CD4-positive, alpha-beta T cell treated with Interleukin-17A for 4 hours (primary cell): ENCODE results near the gene ASPM.
A peak's percentile ranks its signal among the peaks of the same experiment; 100 is the strongest.

ENCODE experiments used
- DNase-seq: peaks from one replicate; pipeline ENCODE4 v3.0.0-alpha.2; 2020; ENCODE audit warnings: mixed read lengths

The ASPM gene

DNA sequence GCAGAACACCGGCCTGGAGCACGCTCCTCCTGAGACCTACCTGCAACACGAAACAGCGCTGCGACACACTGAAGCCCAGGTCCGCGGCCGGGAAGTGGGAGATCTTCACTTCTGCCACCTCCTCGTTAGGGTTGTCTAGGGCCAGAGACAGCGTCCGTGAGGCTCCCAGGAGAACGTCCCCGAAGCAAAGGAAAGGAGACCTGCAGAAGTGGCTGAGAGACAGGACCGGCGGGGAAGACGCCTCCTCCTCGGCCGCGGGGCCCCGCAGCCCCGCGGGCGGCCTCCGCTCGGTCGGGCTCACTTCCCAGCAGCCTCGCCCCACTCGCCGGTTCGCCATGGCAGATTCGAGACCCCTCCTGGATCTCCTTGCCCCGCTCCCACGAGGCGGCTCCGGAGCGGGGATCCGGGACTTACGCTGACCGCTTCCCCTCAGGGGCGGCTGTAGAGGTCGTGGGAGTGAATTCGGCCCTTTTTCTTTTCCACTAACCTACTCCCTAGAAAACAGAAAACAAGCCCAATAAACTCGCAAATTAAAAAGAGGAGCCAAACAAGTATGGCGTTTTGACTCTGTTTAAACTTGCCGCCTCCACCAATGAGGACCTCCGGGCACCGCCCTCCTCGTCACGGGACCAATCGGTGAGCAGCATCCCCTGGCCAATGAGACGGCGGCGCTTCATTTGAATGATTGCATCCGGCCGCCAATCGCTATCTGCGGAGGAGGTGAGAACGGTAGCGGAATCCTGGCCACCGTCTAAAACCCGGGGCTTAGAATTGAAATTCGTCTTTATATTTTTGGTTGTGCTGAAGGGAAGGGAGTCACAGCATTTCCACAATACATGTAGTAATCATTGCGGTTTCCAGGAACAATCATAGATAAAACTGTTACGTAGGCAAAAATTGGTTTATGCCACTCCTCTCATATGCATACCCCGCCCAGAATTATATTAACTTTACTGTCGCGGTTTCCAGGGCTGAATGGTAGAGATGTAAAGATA is at the start of gene ASPM:
ASPM (minus strand) TSS at position 569 of the 995 bp plus-strand sequence; CDS start at position 337, 232 bp downstream.
- peak; percentile 94 for DNase-seq

- DNase-seq, result no peak
Observed at GRCh38 chr1:197195100-197195499, 48.6 kb upstream of the ASPM start.

DNA sequence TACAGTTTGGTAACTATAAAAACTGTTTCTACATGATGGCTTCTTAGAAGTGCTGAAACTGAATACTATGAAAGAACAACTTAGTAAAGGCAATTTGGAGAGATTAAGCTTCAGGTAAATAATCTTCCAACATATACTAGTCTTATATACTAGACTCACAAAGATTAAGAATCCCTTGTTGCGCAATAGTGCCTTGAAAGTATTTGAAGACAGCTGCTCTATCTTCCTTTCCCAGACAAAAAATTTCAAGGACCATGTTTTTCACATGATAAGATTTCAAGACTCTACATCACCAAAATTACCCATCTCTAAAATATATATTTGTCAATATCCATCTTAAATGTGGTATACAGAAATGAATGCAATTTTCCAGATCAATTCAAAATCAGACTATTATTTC is 37.7 kb upstream of the ASPM start:
- no peak for DNase-seq

- no peak for DNase-seq
Observed at GRCh38 chr1:197183195-197183748, 36.8 kb upstream of the ASPM start.

GRCh38 chr1:197182716-197183115 is 36.2 kb upstream of the ASPM start:
- no peak for DNase-seq

DNA sequence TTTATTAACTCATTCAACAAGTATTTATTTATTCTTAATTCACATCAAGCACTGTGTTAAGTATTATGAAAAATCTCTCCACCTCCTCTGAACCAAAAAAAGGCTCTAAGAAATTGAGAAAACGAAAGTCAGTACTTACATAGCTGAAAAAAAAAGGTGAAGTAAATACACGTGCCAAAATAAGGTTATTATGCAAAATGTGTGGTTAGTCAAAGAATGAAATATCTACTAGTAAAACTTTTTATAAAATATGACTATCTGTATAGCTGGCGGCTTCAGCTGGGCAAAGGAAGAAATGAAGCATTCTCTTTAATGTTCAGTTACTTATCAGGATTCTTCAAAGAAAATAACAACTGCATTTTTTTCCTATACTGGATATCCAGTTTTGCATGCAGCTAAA is 35.5 kb upstream of the ASPM start:
- DNase-seq, result no peak

DNA sequence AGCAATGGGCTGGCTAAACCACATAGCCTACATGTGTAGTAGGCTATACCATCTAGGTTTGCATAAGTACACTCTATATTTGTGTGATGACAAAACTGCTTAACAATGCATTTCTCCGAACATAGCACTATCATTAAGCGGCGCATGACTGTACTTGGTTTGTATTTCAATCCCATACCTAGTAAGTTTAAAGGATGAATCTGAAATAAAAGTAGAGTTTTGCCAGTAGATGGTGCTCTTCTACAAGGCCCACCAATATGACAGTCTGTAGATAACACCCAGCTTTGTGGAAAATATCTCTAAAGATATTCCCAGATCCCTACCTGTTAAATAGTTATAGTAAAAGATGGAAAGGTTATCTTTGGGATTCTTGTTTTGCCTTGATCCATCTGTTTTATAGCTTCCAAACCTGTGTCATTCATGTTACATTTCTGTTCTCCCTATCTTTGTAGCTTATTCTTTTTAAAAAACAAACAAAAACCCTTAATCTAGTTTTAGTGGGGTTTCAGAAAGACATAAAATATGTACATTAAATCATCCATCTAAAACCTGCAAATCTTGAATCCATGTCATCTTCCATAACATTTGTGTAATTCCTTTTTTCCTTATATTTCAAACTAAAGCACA is 33.9 kb upstream of the ASPM start:
- no peak for DNase-seq

- no peak for DNase-seq
Observed at GRCh38 chr1:197178998-197179397, 32.5 kb upstream of the ASPM start.

DNA sequence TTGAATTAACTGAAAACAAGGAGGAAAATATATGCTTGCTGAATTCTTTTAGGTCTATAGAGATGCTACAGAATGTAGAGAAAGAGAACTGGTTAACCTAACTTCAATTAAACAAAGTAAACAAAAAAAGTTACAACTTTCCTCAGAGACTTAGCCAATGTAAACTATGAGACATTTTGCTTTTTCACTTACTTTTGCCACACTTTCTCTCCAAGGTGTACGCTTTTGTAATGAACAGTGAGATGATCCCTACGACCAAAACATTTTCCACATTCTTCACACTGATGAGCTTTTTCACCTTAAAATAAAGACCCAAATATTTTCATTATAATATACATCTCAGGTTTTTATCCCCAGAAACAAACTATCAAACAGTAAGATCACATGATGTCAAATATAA is 28.3 kb upstream of the ASPM start:
- no peak for DNase-seq

DNA sequence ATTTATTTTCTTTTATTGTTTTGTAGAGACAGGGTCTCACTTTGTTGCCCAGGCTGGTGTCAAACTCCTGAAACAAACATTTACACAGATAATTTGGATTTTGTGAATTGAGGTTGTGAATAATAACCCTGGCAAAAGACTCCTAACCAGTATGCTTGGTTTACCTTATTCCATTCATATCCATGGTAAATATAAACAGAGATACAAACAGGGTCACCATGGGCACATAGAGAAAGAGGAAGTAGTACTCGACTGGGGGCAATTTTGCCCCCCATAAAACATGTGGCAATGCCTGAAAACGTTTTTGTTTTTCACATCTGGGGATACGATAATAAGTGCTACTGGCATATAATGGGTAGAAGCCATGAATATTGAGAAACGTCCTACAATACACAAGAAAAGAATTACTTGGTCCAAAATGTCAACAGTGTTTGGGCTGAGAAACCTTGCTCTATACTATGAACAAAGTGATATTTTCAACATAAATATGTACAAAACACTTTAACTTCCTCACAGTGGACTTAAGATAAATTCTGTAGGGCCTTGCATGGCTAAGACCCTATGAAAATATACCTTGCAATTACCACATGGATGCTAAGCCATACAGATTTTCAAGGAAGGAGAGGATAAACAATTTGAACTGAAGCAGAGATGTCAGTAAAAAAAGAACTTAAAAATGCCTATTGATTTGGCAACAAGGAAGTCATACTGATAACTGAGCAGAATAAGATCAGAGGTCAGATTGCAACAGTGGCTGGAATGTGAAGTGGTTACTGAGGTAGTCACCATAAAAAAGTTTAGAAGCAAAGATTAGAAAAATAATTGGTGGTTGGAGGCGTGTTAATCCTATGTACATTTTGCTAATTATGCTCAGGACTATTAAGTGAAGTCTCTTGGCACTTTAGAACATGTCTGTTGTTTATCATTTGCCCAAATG is 27.4 kb upstream of the ASPM start:
- DNase-seq, result no peak

DNA sequence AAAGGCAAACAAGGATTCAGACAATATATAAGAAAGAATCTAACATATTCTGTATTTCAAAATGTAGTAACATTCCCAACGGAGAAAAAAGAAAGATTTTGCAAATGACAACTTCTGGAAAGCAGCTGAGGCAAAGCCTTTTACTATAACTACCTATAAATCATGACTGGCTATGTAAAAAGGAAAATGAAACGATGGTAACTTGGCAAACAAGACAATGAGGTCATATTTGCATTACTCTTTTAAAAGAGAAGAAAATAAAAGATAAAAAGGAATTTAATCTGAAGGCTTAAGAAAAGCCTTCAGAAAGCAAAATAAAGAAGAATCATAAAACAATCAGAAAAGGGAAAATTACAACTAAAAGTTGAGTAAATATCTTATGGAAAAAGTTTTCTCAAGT is 25.1 kb upstream of the ASPM start:
- DNase-seq, result no peak

DNA sequence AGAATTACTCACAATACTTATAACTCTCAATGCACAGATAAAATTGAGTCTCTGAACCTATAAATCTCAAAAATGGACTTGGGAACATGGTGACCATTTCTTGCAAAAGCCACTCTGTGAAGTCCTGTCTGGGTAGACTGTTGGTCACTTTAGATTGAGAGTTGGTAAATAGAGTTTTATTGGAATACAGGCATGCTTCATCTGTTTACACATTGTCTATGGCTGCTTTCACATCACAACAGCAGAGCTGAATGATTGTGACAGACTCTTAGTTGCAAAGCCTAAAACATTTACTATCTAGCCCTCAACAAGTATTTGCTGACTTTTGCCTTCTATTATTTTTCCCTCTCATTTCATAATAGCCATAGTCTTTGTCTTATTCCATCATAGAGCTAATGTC is 24.1 kb upstream of the ASPM start:
- DNase-seq, result no peak

- no peak for DNase-seq
Observed at GRCh38 chr1:197159461-197159860, 13.0 kb upstream of the ASPM start.

DNA sequence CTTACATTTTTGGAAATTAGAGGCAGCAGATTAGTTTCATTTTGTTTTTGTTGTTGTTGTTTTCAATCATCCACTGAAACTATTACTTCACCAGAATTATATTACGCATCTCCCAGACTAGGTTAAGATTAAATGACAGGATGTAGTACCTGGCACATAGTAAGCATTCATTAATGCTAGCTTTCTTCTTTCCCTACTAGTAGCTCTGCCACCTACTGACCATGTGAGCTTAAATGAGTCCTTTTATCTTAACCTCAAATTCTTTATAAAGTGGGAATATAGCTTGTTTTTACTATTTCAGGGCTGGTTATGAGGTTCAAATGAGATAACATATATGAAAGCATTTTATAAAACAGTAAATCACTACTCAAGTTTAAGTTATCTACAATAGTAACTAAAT is 10.2 kb upstream of the ASPM start:
- DNase-seq, result no peak

- DNase-seq, result no peak
Observed at GRCh38 chr1:197152662-197153061, 6.2 kb upstream of the ASPM start.

- no peak for DNase-seq
Observed at GRCh38 chr1:197151185-197151584, 4.7 kb upstream of the ASPM start.

DNA sequence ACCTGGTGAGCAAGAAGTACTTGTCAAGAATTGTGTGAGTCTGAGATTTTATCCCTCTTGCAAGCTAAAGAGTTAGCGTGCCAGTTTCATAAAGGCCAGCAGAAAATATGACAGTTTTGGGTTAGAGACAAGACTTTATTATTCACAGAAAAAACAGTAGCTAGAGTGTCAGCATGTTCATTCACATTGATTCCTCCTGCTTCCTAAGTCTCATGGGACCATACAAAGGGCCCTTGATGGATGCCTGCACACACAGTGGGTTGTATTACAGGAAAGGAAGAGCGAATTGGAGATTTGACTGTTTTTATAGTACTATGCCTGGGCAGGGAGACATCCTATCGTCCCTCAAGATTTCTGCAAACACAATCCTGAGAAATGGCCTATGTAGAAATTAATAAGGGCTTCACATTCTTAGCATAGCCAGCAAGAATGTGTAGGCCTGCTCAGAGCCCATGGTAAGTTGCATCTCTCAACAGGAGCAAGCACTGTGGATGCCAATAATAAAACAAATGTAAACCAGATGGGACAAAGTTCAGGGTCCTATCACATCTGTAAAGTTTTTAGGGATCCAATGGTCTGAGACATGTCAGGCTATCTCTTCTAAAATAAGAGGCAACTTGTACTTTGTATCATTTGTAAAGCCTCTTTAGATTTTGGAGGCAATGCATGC is 4.0 kb upstream of the ASPM start:
- no peak for DNase-seq

DNA sequence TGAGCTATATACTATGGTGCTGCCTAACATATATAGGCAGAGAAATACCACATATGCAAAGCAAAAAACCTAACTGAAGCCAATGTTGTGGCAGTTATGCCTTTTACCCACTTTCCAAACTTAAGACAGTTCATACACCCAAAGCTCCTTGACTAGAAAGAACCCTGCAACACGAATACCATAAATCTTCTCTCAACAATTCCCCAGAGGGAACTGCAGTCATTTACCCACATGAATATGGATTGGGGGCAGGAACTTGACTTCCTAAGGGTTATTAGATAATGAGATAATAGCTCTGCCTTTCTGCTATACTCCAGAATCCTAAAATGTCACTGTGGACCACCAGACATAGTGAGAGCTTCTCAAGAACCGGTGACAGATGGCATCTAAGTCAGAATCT is 2.9 kb upstream of the ASPM start:
- no peak for DNase-seq

DNA sequence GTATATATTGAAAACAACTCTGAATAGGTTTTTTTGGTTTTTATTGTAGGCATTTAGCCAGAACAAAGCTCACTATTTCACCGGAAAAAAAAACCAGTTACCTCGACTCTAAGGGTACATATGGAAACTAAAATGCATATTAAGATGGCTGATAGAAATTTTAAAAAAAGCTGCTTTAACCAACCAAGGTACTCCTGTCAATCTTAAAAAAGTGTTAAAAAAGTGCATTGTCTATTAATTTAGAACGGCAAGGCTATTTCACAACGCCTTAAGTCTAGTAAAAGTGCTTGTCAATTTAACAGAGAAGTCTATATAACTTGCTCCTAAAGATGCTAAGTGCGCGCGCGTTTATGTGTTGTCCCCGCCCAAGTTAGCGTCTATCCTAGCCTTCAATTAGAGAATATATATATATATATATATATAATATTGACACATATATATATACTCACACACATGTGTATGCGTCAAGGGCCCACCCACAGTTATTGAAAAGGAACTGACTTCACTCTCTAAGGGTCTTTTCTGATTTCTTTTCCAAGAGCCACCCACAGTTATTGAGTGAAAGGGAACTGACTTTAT is 934 bp downstream of the ASPM start:
- no peak for DNase-seq

- peak; percentile 22 for DNase-seq
Observed at GRCh38 chr1:197144570-197145325, 1.7 kb downstream of the ASPM start.

- DNase-seq, result no peak
Observed at GRCh38 chr1:197143276-197143675, 3.2 kb downstream of the ASPM start.
